HG03460 (cell line): ENCODE data around the gene C11orf54.
A peak's percentile ranks its signal among the peaks of the same experiment; 100 is the strongest.

ENCODE experiments used
- ATAC-seq: cut with Tn5 transposase; IDR thresholded peaks from one replicate; pipeline ENCODE4 v1.9.1; 2021; ENCODE audit not compliant: unreplicated experiment

Gene C11orf54

GRCh38 chr11:93741094-93741881 is at the start of gene C11orf54, which contains the start of gene TAF1D:
Gene C11orf54, plus strand, starts transcription at chr11:93741672. Its CDS starts 5,722 bp downstream, at chr11:93747394.
Gene TAF1D, minus strand, starts transcription at chr11:93741495. Its CDS starts 2,191 bp downstream, at chr11:93739304.
- peak; percentile 81 for ATAC-seq

DNA sequence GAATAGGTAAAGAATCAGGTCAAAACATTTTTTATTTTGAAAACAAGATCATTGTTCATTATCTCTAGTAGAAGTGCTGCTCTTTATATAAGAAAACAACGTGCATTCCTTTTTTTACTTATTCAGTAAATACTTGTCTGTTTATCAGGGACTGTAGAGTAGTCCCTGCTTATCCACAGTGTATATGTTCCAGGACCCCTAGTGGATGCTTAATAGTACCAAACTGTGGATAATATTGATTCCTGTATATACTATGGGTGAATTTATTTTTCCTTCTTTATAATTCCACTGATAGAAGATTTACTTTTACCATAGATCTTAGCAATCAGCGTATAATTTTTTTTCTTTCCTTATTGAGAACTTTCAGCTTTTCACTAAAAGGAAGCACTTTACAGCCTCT is 47.4 kb upstream of the C11orf54 start:
- no peak for ATAC-seq

DNA sequence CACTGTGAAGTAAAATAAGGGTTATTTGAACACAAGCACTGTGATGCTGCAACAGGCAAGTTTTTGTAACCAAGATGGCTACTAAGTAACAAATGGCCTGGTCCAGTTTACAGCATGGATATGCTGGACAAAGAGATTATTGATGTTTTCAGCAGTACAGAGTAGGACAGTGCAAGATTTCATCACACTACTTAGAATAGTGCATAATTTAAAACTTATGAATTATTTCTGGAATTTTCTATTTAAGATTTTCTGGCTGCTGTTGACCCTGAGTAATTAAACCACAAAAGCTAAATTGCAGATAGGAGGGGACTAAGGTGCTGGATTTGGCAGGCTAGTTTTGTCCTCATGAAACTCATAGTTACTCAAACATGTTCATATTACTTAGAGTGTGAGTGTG is 46.9 kb upstream of the C11orf54 start:
- no peak for ATAC-seq

DNA sequence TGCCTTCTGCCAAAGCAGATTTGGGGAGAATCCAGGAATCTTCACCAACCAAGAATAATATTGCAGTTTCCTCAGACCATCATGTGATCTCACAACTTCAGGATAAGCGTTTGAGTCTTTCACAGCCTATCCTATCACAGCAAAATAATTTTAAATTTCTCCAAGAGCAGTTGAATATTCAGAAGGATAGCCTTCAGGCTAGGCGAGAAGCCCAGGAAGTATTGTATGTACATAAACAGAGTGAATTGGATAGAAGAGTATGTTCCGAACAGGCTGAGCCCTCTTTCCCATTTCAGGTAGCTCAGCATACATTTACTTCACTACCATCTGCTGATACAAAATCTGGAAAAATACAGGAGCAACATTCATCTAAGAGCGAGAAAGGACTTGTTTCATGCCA is 43.9 kb upstream of the C11orf54 start:
- no peak for ATAC-seq

DNA sequence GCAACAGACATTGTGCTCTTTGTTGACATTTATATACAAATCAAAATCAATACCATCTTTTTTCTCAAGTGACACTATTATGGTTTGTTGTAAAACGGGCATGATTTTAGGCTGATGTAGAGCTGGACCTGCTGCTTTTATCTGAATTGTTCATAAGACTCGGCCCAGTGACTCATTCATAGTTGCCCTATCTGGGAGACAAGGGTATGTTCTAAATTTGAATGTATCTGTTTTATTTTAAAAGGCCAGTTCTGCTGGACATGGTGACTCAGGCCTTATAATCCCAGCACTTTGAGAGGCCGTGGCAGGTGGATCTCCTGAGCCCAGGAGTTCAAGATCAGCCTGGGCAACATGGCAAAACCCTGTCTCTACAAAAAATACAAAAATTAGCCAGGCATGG is 40.6 kb upstream of the C11orf54 start:
- ATAC-seq, result no peak

- no peak for ATAC-seq
Measured at GRCh38 chr11:93704237-93704636, 37.2 kb upstream of the C11orf54 start.

GRCh38 chr11:93710239-93710638 is 31.2 kb upstream of the C11orf54 start:
- ATAC-seq, result no peak

DNA sequence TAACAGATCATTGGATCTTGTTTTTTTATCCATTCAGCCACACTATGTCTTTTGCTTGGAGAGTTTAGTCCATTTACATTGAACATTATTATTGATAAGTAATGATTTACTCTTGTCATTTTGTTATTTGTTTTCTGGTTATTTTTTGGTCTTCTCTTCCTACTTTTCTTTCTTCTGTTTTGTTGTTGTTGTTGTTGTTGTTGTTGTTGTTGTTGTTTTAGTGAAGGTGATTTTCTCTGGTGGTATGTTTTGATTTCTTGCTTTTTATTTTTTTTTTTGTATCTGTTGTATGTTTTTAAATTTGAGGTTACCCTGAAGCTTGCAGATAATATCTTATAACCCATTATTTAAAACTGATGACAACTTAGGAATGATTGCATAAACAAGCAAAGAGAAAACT is 28.8 kb upstream of the C11orf54 start:
- no peak for ATAC-seq

GRCh38 chr11:93715797-93716396 is 25.6 kb upstream of the C11orf54 start:
- ATAC-seq, result no peak

DNA sequence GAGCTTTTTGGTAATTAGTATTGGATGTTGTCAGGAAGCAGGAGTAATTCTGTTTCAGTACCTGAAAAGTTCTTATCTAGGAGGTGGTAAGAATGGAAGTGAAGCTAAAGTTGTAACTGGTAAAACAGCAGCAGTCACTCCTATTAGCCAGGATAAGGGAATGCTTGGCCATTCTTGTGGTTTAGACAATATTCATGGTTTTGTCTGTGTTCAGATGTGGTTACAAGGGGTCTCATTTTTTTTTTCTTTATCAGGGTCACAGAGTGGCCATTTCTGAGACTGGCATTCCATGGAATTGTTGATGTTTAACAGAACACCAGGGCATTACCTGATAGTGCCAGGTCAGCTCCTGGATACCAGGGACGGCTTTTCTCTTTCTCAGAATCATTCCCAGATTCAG is 24.0 kb upstream of the C11orf54 start:
- no peak for ATAC-seq

DNA sequence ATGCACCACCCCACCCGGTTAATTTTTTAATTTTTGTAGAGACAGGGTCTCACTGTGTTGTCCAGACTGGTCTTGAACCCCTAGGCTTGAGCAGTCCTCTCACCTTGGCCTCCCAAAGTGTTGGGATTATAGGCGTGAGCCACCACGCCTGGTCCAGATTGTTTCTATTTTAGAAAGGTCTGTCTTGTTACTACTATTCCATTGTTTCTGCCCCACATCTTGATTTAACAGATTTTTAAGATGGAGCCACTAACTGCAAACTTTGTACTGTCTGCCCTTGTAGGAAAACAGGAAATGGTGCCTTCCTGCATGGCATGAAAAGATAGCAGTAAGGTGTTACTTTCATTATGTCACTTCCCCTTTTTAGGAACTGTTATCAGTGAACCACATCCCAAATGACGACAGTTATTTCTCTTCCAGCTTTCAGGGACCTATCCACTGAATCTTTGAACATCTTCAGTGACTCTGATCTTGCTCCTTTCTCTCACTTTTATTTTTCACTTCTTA is 23.4 kb upstream of the C11orf54 start:
- ATAC-seq, result peak; percentile 84

- no peak for ATAC-seq
Measured at GRCh38 chr11:93719310-93719709, 22.2 kb upstream of the C11orf54 start.

GRCh38 chr11:93720522-93720921 is 20.9 kb upstream of the C11orf54 start:
- no peak for ATAC-seq

DNA sequence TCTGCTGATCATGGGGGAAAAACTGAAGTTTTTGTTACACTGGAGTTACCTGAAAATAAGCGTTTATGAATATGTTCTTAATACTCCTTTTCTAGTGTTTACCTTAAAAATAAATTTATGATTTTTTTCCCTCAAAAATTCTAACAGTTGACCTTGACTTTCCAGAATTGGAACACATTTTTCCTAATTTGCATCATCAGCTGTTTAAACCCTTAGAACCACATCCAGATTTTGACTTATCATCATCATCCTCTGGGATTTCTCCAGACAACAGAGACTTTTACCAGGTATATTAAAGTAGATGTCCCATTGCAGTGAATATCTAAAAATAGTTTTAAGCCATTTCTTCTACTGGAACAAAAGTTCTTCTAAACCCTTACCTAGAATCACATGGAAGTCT is 17.4 kb upstream of the C11orf54 start:
- no peak for ATAC-seq

- ATAC-seq, result no peak
Measured at GRCh38 chr11:93727985-93728791, 13.3 kb upstream of the C11orf54 start.

GRCh38 chr11:93728792-93729128 is 12.7 kb upstream of the C11orf54 start:
- no peak for ATAC-seq

DNA sequence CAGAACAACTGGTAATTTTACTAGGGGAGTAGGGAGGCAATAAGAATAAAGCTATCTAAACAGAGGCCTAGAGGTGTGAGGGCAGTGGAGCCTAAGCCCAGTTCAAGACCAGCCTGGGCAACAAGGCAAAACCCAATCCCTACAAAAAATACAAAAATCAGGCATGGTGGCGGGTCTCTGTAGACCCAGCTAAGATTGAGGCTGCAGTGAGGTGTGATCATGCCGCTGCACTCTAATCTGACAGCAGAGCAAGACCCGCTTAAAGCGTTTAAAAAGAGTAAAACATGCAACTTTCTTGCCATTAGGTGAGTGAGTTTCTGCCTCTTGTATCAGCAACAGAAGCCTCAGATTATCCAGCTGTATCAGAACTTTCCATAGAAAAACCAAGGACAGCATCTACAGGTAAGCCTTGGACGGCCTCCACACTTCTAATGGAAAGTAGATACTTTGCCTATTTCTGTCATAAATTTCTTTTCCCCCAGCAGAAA is 12.3 kb upstream of the C11orf54 start:
- ATAC-seq, result no peak

DNA sequence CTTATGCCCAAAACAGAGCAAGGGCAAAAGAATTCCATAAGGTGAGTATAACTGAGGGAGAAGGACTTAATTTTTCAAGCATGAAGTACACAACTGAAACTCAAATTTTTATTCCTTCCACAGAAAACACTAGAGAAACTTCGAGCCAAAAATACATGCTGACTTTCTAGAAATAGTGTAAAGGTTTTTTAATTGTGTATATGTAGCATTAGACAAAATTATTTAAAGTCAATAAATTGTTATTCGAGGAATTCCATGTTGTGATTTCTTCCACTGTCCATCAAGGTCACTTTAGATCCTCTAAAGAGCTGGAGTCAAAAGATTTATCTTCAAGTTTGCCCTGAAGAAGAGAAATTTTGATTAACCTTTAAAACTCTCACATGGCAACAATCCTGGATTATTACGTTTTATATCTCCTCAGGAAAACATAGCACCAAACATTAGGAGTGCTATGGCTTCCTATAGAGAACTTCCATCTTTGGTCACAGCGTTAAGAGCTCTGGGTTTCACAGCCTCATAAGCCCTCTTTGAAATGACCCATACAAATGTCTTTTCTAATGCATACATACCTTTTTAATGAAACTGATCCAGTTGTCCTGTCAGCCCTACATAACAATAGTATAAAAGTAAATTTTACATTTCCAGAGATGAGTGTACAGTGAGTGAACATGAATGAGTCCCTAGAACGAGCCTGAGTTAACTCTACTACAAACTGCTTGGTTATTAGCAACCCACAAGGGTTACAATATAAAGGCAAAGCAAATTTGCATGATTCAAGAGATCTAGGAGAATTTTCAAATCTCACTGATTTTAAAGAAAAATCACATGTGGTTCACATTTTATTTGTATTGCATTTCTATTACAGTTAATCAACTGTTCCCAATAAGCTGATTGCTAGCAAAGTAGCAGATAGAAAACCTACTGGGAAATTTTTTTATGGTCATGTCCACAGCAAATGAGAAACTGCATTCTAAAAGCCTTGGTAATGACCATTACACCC is 11.1 kb upstream of the C11orf54 start:
- no peak for ATAC-seq

GRCh38 chr11:93732237-93732892 is 9.1 kb upstream of the C11orf54 start:
- ATAC-seq, result no peak

GRCh38 chr11:93733474-93733873 is 8.0 kb upstream of the C11orf54 start:
- no peak for ATAC-seq
